Measurements from ENCODE around the gene FBLN2. TPM values are rescaled to one million over a fixed set of nuclear protein-coding genes. Genes with fewer than 3 reads are reported as not detected.

Gene FBLN2
- total RNA-seq, 1 donor: 54.6 TPM

DNA sequence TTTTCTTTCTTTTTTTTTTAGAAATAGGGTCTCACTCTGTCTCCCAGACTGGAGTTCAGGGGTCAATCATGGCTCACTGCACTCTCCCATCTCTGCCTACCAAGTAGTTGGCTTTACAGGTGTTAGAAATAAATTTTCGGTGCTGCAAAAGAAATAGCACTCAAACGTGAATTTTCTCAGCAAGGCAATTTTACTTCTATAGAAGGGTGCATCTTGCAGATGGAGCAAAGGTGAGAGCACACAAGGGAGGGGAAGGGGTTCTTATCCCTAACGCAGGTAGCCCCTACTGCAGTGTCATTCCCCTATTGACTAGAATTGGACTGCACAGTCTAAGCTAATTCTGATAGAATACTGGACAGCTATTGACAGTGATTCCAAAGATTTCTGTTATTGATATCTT is 6.8 kb upstream of the FBLN2 start:
- no peak overlapping the region for H3K4me2 ChIP-seq (ENCODE audit: insufficient read depth, low read length)
- H3K4me1 ChIP-seq (ENCODE audit: insufficient read depth, low read length): peaks cover 63% of the 10 kb centered on the region
- H3K27me3 ChIP-seq (ENCODE audit: insufficient read depth, low read length): no peaks in the 10 kb centered on the region

DNA sequence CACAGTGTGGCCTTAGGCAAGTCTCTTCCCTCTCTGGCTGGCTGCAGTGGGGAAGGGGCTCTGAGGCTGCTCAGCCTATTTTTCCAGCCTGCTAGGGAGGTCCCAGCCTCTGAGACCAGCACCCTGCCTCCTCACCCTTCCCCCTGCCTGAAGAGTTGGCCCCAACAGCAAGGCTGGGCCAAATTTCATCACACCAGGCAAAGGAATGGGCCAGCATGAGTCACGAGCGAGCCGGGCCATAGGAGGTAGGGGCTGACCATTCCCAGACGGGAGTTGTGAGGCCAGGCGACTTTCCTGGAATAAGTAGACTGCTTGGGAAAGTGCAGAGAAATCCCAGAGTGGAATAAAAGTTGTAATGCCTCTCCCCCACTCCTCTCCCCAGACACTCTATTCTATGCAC is 5.7 kb upstream of the FBLN2 start:
- H3K36me3 ChIP-seq (ENCODE audit: insufficient read depth, low read length): no peaks in the 10 kb centered on the region
- TF ChIP-seq, protein P1, sequence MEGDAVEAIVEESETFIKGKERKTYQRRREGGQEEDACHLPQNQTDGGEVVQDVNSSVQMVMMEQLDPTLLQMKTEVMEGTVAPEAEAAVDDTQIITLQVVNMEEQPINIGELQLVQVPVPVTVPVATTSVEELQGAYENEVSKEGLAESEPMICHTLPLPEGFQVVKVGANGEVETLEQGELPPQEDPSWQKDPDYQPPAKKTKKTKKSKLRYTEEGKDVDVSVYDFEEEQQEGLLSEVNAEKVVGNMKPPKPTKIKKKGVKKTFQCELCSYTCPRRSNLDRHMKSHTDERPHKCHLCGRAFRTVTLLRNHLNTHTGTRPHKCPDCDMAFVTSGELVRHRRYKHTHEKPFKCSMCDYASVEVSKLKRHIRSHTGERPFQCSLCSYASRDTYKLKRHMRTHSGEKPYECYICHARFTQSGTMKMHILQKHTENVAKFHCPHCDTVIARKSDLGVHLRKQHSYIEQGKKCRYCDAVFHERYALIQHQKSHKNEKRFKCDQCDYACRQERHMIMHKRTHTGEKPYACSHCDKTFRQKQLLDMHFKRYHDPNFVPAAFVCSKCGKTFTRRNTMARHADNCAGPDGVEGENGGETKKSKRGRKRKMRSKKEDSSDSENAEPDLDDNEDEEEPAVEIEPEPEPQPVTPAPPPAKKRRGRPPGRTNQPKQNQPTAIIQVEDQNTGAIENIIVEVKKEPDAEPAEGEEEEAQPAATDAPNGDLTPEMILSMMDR (IDR thresholded peaks at IDR 0.05; ENCODE audit: extremely low read depth, low read depth, low read length): no peak
- peaks cover 52% of the 10 kb centered on the region for H3K4me1 ChIP-seq (ENCODE audit: insufficient read depth, low read length)
- DNase-seq (ENCODE audit: insufficient read length, low spot score, missing footprints): peak; percentile 98
- H2AFZ ChIP-seq (ENCODE audit: low read length): no peak overlapping the region
- H4K20me1 ChIP-seq (ENCODE audit: insufficient read depth, low read length): no peaks in the 10 kb centered on the region
- H3K79me2 ChIP-seq (ENCODE audit: insufficient read depth, low read length): no peaks in the 10 kb centered on the region
- peak overlapping the region; percentile 66 for H3K27ac ChIP-seq (ENCODE audit: low read depth, low read length)
- H3K4me3 ChIP-seq (ENCODE audit: insufficient read depth, low read length): no peak overlapping the region
- peaks cover 5% of the 10 kb centered on the region for H3K9me3 ChIP-seq (ENCODE audit: low read depth, low read length)
- H3K27me3 ChIP-seq (ENCODE audit: insufficient read depth, low read length): no peaks in the 10 kb centered on the region
- peak overlapping the region; percentile 54 for H3K4me2 ChIP-seq (ENCODE audit: insufficient read depth, low read length)

More for the DNA sequence above, 6.8 kb upstream of the FBLN2 start:
- no peak for DNase-seq (ENCODE audit: insufficient read length, low spot score, missing footprints)
- no peak overlapping the region for H3K4me3 ChIP-seq (ENCODE audit: insufficient read depth, low read length)
- no peaks in the 10 kb centered on the region for H4K20me1 ChIP-seq (ENCODE audit: insufficient read depth, low read length)
- H2AFZ ChIP-seq (ENCODE audit: low read length): no peak overlapping the region
- H3K36me3 ChIP-seq (ENCODE audit: insufficient read depth, low read length): no peaks in the 10 kb centered on the region
- no peak overlapping the region for H3K27ac ChIP-seq (ENCODE audit: low read depth, low read length)
- TF ChIP-seq, protein P1 (IDR thresholded peaks at IDR 0.05; ENCODE audit: extremely low read depth, low read depth, low read length): no peak
- H3K79me2 ChIP-seq (ENCODE audit: insufficient read depth, low read length): no peaks in the 10 kb centered on the region
- H3K9me3 ChIP-seq (ENCODE audit: low read depth, low read length): peaks cover 5% of the 10 kb centered on the region

DNA sequence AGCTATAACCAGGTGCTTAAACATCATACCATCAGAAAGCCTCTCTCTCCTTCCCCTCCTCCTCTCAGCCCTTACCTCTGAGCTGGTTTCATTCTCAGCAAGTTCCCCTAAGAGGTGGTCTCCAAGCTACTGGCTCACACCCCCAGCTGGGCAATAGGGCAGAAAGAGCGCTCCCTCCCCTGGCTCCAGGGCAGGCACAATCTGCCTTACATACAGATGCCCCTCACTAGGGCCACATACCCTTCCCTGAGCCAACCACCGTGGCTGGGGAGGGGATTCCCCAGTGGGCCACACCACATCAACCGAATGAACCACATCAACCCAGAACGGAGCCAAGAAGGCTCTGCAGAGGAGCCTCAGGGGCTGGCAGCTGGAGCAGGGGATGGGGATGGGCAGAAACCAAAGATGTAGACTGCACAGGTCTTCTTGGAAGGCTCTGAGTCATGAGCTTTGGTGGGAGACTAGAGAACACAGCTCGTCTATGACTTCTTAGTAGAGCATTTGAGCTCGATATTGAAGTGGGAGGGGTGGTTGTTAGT is 4.6 kb upstream of the FBLN2 start:
- H3K36me3 ChIP-seq (ENCODE audit: insufficient read depth, low read length): no peaks in the 10 kb centered on the region
- peak overlapping the region; percentile 66 for H3K27ac ChIP-seq (ENCODE audit: low read depth, low read length)
- no peaks in the 10 kb centered on the region for H3K79me2 ChIP-seq (ENCODE audit: insufficient read depth, low read length)
- peaks cover 5% of the 10 kb centered on the region for H3K9me3 ChIP-seq (ENCODE audit: low read depth, low read length)
- TF ChIP-seq, protein P1 (IDR thresholded peaks at IDR 0.05; ENCODE audit: extremely low read depth, low read depth, low read length): no peak
- DNase-seq (ENCODE audit: insufficient read length, low spot score, missing footprints): peak; percentile 99
- H4K20me1 ChIP-seq (ENCODE audit: insufficient read depth, low read length): no peaks in the 10 kb centered on the region
- no peak overlapping the region for H2AFZ ChIP-seq (ENCODE audit: low read length)
- peaks cover 46% of the 10 kb centered on the region for H3K4me1 ChIP-seq (ENCODE audit: insufficient read depth, low read length)
- peak overlapping the region; percentile 66 for H3K4me2 ChIP-seq (ENCODE audit: insufficient read depth, low read length)
- no peak overlapping the region for H3K4me3 ChIP-seq (ENCODE audit: insufficient read depth, low read length)
- H3K27me3 ChIP-seq (ENCODE audit: insufficient read depth, low read length): no peaks in the 10 kb centered on the region

DNA sequence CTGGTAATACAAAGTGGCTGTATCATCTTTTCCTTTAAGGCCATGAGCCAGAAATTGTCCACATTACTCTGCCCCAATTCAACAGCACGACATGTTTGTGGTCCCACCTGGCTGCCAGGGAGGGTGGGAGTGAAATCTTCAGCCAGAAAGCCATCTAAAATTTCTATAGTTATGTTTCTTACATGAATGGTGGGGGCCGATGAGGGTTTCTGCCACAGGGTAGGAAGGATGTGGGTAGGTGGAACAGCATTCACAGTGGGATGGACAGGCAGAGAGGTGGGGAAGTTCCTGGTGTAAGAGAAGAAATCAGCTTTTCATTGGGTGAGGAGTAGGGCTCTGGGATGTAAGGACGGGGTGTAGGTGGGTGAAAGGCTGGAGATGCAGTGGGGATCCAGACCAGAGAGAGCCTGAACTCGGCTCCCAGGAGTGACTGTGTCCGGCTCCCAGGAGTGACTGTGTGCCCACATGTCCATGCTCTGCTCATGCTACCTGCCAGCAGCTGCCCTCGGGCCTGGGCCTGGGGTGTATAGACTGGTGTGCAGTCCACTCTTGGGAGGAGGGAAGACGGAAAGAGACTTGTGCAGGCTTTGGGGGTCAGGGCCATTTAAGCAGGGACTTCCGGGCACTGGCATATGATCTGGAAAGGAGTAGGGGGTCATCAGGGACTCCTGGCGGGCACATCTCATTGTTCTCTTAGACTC is 3.8 kb upstream of the FBLN2 start:
- Histone ChIP-seq H3K4me1 (ENCODE audit: insufficient read depth, low read length) (peaks cover 44% of the 10 kb centered on the region), H3K36me3 (ENCODE audit: insufficient read depth, low read length) (no peaks in the 10 kb centered on the region), H3K27ac (ENCODE audit: low read depth, low read length) (peak overlapping the region; percentile 66), H2AFZ (ENCODE audit: low read length) (no peak overlapping the region), H3K27me3 (ENCODE audit: insufficient read depth, low read length) (no peaks in the 10 kb centered on the region), H4K20me1 (ENCODE audit: insufficient read depth, low read length) (no peaks in the 10 kb centered on the region), H3K79me2 (ENCODE audit: insufficient read depth, low read length) (no peaks in the 10 kb centered on the region), H3K9me3 (ENCODE audit: low read depth, low read length) (peaks cover 5% of the 10 kb centered on the region), H3K4me3 (ENCODE audit: insufficient read depth, low read length) (no peak overlapping the region), H3K4me2 (ENCODE audit: insufficient read depth, low read length) (peak overlapping the region; percentile 66)
- peak; percentile 82 for DNase-seq (ENCODE audit: insufficient read length, low spot score, missing footprints)
- TF ChIP-seq, protein P1 (IDR thresholded peaks at IDR 0.05; ENCODE audit: extremely low read depth, low read depth, low read length): no peak

Measured in osteoblast (primary cell).